ENCODE measurements around the gene GUCY1A2.

Gene GUCY1A2

DNA sequence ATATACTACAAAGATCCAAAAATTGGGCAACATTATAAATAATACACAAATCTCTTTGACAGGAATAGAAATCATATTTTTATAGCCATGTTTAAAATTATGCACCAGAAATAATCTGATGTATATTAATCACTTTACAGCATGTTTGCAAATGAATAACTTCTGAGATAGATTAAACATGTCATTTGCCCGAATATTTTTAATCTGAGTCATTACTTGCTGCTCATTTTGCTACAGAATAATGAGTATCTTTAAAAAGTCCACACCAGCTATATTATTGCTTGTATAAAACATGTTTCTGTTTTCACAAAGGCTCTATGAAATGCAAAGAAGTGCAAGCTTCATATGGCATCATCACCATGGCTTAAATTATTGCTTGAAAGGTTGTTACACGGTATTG is 336.8 kb downstream of the GUCY1A2 start:
- H3K36me3 Mint-ChIP-seq (ENCODE audit: low read depth) = no peaks in the 10 kb centered on the region
- no peak overlapping the region for H3K27ac Mint-ChIP-seq
- H3K9me3 Mint-ChIP-seq = no peaks in the 10 kb centered on the region
- H3K27me3 Mint-ChIP-seq (ENCODE audit: low read depth) = no peaks in the 10 kb centered on the region
- H3K4me1 Mint-ChIP-seq = no peaks in the 10 kb centered on the region
- H3K4me3 Mint-ChIP-seq = no peak overlapping the region
- TF ChIP-seq, protein P1, sequence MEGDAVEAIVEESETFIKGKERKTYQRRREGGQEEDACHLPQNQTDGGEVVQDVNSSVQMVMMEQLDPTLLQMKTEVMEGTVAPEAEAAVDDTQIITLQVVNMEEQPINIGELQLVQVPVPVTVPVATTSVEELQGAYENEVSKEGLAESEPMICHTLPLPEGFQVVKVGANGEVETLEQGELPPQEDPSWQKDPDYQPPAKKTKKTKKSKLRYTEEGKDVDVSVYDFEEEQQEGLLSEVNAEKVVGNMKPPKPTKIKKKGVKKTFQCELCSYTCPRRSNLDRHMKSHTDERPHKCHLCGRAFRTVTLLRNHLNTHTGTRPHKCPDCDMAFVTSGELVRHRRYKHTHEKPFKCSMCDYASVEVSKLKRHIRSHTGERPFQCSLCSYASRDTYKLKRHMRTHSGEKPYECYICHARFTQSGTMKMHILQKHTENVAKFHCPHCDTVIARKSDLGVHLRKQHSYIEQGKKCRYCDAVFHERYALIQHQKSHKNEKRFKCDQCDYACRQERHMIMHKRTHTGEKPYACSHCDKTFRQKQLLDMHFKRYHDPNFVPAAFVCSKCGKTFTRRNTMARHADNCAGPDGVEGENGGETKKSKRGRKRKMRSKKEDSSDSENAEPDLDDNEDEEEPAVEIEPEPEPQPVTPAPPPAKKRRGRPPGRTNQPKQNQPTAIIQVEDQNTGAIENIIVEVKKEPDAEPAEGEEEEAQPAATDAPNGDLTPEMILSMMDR (IDR thresholded peaks at IDR 0.05; ENCODE audit: unreplicated experiment in 3 of 3) = no peak

DNA sequence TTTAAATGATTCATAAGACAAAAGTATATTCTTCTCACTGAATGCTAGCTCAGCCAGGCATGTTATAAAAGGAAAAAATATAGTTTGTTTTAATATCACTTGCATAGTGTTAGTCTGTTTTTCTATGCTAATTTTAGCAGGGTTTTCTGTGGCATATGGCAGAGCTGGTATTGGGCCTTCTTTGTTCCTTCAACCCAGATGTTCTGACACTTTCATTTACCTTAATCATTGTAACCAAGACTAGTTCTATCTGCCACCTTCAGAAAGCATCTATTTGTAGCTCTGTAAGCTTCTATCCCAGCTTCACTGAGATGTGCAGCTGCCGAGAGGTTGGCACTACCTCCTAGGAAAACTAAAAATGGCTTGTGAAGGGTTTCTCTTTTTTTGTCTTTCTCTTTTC is 338.7 kb downstream of the GUCY1A2 start:
- H3K36me3 Mint-ChIP-seq (ENCODE audit: low read depth) = no peaks in the 10 kb centered on the region
- no peaks in the 10 kb centered on the region for H3K4me1 Mint-ChIP-seq
- no peaks in the 10 kb centered on the region for H3K9me3 Mint-ChIP-seq

DNA sequence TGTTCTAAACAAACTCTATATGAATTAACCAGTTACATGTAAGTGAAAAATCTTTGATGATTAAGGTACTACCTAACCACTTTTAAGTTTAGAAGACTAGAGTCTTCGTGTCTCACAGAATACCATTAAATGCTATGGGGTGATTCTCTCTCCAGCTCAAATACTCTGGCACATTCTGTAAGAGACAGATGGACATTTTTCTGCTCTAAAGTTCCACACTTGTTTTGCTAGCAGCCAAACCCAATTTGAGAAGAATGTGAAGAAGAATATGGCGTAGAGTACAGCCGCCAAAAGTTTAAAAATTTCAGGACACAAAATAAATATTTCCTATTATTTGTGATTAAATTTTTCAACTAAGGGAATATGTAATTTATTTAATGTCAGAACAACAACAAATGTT is 339.1 kb downstream of the GUCY1A2 start:
- Mint-ChIP-seq H3K9me3 (no peaks in the 10 kb centered on the region), H3K4me1 (no peaks in the 10 kb centered on the region), H3K27me3 (ENCODE audit: low read depth) (no peaks in the 10 kb centered on the region), H3K4me3 (no peak overlapping the region), H3K36me3 (ENCODE audit: low read depth) (no peaks in the 10 kb centered on the region), H3K27ac (no peak overlapping the region)
- TF ChIP-seq, protein P1 (IDR thresholded peaks at IDR 0.05; ENCODE audit: unreplicated experiment in 3 of 3) = no peak

More for the DNA sequence above, 338.7 kb downstream of the GUCY1A2 start:
- TF ChIP-seq, protein P1 (IDR thresholded peaks at IDR 0.05; ENCODE audit: unreplicated experiment in 3 of 3) = no peak
- H3K27ac Mint-ChIP-seq = no peak overlapping the region
- no peaks in the 10 kb centered on the region for H3K27me3 Mint-ChIP-seq (ENCODE audit: low read depth)
- H3K4me3 Mint-ChIP-seq = no peak overlapping the region

DNA sequence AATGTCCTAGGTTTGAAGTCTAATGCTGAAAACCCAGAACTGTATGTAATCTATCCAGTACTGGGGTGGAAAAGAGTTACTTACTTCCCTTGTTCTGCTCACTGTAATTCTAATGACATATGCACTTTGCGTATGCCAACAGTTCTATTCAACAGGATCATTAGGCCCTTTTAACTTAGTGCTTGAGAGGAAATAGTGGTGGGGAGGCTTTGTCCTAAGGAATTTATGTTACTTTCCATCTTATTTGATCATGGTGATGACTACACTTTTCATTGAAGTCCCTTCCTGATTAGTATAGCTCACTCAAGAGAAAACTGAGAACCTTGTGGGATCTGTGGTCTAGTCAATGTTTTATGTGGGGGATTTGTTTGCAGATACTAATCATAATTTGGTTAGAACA is 348.2 kb downstream of the GUCY1A2 start:
- Mint-ChIP-seq H3K4me3 (no peak overlapping the region), H3K36me3 (ENCODE audit: low read depth) (no peaks in the 10 kb centered on the region), H3K4me1 (no peaks in the 10 kb centered on the region), H3K27me3 (ENCODE audit: low read depth) (no peaks in the 10 kb centered on the region), H3K27ac (no peak overlapping the region), H3K9me3 (no peaks in the 10 kb centered on the region)
- TF ChIP-seq, protein P1 (IDR thresholded peaks at IDR 0.05; ENCODE audit: unreplicated experiment in 3 of 3) = no peak

DNA sequence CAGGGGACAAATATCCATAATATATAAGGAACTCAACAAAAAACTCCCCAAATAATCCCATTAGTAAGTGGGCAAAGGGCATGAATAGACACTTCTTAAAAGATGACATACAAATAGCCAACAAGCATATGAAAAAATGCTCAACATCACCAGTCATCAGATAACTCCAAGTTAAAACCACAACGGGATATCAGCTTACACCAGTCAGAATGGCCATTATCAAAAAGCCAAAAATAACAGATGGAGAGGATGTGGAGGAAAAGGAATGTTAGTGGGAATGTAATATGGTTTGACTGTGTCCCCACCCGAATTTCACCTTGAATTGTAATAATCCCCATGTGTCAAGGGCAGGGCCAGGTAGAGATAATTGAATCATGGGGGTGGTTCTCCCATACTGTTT is 350.1 kb downstream of the GUCY1A2 start:
- Mint-ChIP-seq H3K36me3 (ENCODE audit: low read depth) (no peaks in the 10 kb centered on the region), H3K9me3 (no peaks in the 10 kb centered on the region), H3K4me1 (no peaks in the 10 kb centered on the region), H3K4me3 (no peak overlapping the region), H3K27me3 (ENCODE audit: low read depth) (no peaks in the 10 kb centered on the region), H3K27ac (no peak overlapping the region)
- TF ChIP-seq, protein P1 (IDR thresholded peaks at IDR 0.05; ENCODE audit: unreplicated experiment in 3 of 3) = no peak

DNA sequence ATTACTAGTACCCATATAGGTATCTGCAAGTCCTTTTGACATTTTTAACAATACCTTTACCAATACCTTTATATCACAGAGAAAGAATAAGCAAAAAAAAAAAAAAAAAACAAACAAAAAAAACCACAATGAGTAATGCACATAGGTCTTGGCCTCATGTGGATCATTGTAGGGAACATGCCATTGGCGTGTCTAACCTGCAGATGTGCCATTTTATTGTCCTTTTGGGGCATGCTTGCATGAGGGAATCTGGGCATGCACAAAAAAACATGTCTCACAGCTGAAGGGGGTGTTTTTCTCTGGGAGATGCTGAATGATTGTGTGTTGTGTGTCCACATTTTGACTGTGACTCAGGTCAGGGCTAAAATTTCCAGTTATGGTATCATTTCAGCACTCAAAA is 361.6 kb downstream of the GUCY1A2 start:
- Mint-ChIP-seq H3K4me3 (no peak overlapping the region), H3K27ac (no peak overlapping the region), H3K27me3 (ENCODE audit: low read depth) (no peaks in the 10 kb centered on the region), H3K9me3 (peaks cover under 1% of the 10 kb centered on the region), H3K36me3 (ENCODE audit: low read depth) (no peaks in the 10 kb centered on the region), H3K4me1 (no peaks in the 10 kb centered on the region)
- TF ChIP-seq, protein P1 (IDR thresholded peaks at IDR 0.05; ENCODE audit: unreplicated experiment in 3 of 3) = no peak

Data from nephron (organoid).